ELR (cell line): Measurements from ENCODE around the gene RPS2.
A peak's percentile ranks its signal among the peaks of the same experiment; 100 is the strongest.

Experiments used
- DNase-seq: peaks from one replicate; pipeline ENCODE4 v3.0.0-alpha.2; 2015; ENCODE audit warnings: low read depth

RPS2 gene

DNA sequence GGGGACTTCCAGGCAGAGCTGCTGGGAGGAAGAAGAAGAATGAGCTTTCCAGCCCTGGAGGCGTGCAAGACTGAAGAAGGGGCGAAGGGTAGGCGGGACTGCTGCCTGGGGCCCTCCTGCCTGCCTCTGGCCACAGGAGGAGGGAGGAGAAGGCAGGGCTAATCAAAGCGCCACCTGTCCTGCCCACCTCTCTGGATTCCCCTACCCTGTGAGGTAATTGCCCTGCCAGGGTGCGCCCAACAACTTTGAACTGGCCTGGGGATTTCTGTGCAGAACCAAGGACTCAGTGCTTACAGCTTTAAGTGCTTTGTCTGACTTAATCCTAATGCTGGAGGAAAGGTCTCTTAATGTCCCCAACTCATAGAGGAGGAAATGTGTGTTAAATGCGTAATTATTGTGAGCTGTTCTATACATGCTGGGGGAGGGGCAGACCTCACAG is 16.8 kb upstream of the RPS2 start, which contains the start of gene NOXO1:
TSS of gene NOXO1 (minus strand) at position 72 of the 439 bp plus-strand sequence. CDS start 290 bp downstream, outside the sequence.
- DNase-seq: no peak

DNA sequence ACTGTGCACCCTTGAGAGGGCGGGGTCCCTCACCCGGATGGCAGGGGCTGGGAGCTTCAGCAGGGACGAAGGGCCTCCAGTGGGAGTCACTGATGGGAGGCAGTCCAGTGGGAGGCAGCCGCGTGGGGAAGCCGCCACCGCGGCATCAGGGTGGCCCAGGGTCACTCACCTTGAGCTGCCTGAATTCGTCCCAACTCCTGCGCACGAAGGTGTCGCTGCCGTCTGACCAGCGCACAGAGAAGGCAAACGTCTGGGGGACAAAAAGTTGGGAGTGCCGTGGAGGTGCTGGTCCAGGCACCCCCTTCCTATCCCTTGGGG is 16.1 kb upstream of the RPS2 start:
- no peak for DNase-seq

DNA sequence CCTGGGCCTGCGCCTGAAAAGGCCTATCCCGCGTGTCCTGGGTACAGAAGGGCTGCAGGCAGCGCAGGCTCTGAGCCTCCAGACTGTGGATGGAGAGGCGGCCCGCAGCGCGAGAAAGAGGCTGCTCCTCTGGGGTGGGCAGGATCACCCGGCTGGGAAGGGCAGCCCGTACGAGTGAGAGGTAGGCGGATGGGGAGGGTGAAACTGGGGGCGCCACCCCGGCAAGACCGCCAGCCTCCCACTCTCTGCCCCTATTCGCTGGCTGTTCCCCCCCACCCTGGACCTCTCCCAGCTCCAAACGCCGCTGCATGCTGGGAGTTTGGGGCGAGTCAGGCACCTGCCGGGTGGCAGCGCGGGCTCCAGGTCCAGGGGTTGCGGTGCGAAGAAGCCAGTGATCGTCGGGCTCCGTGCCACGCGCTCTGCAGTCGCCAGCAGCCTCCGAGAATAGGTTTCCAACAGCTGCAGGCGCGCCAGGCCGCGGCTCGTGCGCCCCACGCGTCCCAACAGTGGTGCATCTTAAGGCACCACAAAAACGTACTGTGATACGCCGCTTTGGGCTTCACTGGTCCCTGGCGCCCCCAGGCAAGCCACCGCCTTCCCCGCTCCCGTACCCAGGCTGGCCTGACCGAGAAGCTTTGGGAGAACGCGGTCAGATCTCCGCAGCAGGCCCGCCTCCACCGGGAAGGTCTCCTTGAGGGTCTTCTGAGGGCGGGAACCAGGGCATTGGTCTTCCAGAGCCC is 15.6 kb upstream of the RPS2 start:
- no peak for DNase-seq

DNA sequence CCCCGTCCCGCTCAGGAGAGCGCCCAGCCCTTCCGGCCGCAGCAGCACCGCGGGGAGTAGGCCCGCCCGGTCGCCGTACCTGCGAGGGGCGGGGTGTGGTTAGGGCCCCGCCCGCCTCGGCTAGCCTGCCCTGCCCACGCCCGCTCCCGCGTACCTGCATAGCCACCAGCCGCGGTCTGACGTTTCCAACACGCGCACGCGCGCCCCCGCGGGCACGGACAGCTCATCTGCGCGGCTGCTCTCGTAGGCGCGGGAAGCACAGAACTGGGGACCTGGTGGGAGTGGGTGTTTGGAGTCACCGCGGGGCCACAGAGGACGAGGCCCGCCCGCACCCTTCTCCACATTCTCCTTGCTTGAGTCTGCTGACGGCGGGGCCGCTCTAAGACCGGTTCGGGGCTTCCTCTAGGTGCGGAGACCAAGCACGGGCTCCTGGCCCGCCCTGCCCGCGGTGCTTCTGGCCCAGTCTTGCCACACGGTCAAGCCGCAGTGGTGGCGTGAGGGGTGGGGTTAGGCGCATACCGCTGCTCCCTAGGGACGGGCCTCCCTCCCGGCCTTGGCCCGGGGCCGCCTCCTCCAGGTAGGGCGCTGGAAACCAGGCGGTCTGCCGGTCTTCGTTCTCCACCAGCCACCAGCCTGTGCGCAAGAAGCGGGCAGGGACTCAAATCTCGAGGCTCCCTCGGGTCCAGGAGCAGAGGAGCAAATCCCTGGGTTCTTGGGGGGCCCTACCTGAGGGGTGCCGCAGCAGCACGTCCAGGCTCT is 14.8 kb upstream of the RPS2 start:
- no peak for DNase-seq

DNA sequence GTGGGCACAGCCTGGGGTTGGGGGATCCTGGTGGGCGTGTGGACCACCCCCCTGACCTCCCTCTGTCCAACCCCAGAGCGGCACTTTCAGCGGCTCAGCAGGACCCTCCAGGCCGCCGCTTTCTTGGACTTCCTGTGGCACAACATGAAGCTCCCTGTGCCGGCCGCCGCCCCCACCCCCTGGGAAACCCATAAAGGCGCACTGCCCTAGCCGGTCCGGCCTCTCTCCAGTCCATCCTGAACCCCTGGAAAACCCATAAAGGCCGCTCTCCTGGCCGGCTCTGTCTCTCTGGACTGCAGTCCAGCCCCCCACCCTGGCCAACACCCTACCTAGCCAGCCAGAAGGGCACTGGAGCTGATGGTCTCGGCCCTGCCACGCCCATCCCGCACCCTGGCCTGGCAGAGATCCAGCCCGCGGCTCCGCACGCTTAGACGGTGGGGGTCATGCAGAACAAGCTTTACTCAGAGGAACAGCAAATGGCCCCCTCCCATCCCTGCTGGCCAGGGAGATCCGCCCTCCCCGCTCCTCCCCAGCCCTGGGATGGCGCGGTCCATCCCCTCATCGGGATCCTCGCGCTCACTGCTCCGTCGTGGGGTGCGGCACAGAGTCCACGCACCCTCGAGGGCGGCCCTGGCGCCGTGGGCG is 14.0 kb upstream of the RPS2 start:
- no peak for DNase-seq

DNA sequence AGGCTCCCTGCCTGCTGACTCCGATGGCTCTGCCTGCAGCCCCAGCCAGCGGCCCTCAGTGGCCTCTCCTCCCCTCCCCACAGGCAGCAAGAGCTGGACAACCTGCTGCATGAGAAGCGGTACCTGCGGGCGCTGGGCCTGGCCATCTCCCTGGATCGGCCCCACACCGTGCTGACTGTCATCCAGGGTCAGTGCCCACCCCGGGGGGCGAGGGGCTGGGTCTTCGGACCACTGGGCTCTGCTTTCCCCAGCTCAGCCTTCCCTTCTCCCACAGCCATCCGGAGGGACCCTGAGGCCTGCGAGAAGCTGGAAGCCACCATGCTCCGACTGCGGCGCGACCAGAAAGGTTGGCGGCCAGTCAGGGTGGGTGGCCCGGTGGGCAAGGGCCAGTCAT is 13.2 kb upstream of the RPS2 start:
- DNase-seq: no peak

DNA sequence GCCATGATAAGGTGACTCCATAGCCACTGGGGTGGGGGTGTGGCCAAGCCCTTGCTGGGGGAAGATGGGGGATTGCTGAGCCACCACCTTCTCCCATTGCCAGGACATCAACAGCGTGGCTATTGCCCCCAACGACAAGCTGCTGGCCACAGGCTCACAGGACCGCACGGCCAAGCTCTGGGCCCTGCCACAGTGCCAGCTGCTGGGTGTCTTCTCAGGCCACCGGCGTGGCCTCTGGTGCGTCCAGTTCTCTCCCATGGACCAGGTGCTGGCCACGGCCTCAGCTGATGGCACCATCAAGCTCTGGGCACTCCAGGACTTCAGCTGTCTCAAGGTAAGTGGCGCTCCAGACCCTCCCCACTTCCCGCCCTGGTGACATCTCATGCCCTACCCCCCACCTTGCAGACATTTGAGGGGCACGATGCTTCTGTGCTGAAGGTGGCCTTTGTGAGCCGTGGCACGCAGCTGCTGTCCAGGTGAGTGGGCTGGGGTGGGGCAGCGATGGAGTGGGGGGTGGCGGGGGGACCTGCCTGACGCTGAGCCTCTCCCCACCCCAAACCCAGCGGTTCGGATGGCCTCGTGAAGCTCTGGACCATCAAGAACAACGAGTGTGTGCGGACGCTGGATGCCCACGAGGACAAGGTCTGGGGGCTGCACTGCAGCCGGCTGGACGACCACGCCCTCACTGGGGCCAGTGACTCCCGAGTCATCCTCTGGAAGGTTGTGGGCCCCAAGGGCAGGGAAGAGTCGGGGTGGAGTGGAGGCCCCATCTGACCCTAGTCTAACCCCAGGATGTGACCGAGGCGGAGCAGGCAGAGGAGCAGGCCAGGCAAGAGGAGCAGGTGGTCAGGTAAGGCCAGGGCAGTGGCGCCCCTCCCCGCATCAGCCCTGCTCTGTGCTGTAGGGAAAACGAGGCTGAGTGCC is 12.6 kb upstream of the RPS2 start:
- no peak for DNase-seq

DNA sequence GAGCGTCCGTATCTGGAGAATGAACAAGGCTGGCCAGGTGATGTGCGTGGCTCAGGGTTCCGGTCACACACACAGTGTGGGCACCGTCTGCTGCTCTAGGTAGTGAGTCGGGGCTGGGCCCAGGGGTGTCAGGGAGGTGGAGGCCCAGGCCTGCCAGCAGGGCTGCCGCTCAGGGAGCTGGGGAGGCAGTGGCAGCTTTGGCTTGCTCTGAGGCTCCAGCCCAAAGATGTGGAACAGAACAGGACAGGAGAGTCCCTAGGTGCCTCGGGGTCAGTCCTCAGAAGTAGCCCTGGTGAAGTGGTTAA is 11.5 kb upstream of the RPS2 start:
- DNase-seq: no peak

DNA sequence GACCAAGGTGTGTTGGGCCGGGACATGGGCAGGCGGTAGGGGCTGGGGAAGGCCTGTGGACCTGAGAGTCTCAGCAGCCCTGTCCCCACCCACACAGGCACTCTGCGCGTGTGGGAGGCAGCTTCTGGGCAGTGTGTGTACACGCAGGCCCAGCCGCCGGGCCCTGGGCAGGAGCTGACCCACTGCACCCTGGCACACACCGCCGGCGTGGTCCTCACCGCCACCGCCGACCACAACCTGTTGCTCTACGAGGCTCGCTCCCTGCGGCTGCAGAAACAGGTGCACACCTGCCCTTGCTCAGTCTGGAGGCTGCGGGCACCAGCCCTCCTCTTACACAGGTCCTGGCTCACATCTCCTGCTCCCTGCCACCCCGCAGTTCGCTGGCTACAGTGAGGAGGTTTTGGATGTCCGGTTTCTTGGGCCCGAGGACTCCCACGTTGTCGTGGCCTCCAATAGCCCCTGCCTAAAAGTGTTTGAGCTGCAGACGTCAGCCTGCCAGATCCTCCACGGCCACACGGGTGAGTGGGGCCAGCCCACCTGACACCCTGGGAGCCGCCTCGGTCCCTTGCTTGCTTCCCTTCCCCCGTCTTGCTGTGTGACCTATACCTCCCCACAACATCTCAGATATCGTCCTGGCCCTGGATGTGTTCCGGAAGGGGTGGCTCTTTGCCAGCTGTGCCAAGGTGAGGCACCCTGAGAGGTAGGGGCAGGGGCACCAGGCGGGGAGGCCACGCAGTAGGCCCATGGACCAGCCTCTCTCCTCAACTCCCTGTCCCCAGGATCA is 11.0 kb upstream of the RPS2 start:
- DNase-seq: no peak

DNA sequence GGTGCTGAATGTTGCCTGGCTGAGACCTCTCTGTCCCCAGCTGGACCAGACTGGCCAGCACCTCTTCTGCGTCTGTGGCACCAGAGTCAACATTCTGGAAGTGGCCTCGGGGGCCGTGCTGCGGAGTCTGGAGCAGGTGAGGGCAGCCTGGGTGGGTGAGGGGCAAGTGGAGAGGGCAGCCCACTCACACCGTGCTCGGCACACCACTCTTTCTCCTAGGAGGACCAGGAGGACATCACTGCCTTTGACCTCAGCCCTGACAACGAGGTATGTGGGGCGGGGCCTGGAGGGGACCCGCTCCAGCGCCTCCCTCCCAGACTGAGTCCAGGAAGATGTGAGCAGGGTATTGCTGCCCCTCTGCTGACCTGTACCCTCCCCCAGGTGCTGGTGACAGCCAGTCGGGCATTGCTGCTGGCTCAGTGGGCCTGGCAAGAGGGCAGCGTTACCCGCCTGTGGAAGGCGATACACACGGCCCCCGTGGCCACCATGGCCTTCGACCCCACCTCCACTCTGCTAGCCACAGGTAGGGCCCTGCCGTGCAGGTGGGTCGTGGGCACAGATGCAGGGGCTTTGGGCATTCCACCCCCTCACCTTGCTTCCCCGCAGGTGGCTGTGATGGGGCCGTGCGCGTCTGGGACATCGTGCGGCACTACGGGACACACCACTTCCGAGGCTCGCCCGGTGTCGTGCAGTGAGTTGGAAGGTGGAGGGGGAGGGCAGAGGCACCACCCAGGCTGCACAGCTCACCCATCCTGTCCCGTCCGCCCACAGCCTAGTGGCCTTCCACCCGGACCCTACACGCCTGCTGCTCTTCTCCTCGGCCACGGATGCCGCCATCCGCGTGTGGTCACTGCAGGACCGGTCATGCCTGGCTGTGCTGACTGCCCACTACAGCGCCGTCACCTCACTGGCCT is 9.8 kb upstream of the RPS2 start:
- DNase-seq: no peak

DNA sequence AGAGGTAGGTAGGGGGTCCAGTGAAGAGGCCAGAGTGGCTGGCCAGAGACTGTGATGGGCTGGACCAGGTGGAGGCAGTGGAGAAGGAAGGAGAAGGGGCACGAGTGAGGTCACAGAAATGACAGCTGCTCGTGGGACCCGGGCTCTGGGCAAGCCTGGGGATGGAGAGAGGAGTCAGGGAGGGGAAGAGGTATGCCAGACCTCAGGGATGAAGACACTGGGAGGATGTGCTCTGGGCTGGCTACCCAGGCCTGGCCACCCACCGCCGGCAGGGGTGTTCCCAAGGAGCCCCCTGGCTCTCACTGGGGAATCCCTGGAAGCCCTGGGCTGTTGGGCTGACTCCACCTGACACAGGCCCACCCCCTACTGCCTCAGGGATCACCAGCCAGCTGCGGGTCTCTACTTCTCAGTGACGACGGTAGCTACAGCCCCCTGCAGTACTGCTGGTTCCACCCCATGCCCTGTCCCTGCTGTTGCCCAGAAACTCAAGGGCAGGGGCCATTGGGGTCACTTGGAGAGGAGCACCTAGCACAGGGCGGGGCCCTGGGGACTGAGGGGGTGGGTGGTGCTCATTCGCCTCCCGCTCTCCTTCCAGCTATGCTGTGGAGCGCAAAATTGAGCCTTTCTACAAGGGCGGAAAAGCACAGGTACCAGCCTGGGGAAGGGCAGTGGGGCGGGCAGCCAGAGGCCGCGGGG is 9.0 kb upstream of the RPS2 start:
- DNase-seq: no peak

DNA sequence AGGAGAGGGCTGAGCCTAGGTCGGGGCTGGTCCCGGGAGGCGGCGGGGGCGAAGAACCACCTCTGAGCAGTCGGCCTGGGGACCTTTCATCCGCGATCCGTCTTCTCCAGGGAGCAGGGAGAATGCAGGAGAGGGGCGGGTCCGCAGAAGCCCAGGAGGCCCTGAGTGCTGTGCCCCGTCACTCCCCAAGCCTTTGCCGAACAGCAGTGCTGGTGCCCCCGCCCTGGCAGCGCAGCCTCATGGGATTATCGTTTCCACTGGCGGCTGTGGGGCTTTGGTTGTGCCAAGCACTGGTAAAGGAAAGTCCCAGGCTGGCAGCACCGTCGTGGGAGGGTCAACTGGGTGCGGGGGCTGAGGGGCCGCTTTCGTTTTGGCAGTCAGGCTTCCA is 7.9 kb upstream of the RPS2 start:
- peak; percentile 55 for DNase-seq

DNA sequence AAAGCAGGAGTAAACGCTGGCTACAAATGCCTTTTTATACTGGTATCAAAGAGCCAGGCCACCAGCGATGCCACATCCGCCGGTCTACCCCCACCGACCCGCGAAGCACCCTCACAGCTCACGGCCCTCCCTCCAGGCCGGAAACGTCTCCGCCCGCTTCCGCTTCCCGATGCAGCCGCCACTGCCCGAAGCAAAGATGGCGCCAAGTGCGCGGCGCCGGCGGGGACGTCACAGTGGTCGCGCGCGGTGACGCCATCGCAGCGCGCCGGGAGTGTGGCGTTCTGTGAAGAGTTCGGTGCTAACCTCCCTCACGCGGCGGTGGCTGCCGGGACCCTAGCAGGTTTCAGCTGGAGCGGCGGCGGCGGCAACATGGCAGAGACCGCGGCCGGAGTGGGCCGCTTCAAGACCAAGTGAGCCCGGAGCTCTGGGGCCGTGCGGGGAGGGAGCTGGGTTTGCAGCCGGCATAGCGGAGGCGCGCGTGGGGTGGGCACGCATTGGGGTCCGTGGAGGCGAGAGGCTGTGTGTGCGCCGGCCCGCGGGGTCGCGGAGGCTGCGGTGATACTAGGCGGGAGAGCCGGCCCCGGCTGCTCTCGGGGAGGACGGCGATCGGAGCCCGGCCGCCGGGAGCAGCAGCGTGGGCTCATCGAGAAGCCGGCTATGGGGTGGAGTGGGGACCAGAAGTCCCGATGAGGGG is 7.3 kb upstream of the RPS2 start, which contains the start of gene TBL3:
TSS of gene TBL3 (plus strand) at position 258 of the 694 bp plus-strand sequence. CDS start at position 370, 112 bp downstream.
- DNase-seq: peak; percentile 95

DNA sequence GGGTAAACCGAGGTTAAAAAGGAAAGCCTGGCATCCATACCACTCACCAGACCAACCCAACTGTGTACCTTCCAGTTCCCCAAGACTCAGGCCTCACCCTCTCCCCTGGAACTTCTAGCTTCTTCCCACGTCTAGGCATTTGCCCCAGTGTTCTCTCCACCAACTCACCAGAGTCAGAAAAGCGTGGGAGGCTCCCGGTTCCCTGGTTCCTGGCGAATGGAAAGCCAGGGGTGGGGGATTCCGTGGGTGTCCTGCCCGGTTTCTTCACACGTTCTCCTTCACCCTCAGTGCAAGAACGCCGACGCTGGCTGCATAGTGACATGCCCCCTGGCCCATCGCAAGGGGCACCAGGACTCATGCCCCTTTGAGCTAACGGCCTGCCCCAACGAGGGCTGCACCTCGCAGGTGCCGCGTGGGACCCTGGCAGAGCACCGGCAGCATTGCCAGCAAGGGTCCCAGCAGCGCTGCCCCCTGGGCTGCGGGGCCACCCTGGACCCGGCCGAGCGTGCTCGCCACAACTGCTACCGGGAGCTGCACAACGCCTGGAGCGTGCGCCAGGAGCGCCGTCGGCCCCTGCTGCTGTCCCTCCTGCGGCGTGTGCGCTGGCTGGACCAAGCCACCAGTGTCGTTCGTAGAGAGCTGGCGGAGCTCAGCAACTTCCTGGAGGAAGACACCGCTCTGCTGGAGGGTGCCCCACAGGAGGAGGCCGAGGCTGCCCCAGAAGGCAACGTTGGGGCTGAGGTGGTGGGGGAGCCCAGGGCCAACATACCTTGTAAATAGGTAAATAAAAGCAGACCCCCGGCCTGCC is 3.7 kb upstream of the RPS2 start:
- no peak for DNase-seq

DNA sequence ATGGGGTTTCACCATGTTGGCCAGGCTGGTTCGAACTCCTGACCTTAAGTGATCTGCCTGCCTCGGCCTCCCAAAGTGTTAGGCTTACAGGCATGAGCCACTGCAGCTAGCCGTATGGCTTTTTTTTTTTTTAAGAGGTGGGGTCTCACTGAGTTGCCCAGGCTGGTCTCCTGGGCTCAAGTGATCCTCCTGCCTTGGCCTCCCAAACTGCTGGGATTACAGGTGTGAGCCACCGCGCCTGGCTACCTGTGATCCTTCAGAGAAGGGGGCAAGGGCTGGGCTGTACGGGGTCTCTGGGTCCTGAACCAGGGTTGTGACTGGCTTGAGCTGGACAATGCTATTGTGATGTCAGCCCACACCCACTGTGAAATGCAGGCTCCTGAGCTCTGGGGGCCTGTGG is 1.8 kb upstream of the RPS2 start, which contains the start of gene RNF151:
TSS of gene RNF151 (plus strand) at position 397 of the 400 bp plus-strand sequence. CDS start 26 bp downstream, outside the sequence.
- DNase-seq: no peak

DNA sequence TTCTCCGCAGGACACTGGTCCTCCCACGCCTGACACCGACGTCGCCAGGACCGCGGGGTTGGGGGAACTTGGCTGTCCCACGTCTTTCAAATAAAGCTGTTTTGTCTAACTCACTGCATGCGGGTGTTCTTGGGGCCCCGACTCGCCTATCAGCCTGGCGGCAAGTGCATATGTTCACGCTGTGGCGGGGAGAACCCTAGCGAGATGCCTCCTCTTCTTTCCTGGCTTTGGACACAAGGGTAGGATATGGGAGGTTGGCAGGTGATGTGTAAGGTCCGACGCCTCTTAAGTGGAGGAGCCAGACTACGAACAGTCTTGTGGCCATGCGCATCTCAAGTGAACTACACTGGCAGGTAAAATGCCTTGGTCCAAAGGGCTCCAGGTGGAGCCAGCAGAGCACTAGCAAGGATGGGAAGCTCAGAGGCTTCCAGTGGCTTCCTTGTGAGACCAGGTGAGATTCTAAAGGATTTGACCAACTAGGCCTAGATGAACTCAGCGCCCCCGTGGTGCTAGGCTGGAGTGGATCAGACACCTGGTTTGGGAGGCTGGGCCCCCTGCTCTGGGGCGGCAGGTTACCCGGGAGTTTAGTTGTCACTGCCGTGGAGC is 873 bp upstream of the RPS2 start:
- DNase-seq: no peak

DNA sequence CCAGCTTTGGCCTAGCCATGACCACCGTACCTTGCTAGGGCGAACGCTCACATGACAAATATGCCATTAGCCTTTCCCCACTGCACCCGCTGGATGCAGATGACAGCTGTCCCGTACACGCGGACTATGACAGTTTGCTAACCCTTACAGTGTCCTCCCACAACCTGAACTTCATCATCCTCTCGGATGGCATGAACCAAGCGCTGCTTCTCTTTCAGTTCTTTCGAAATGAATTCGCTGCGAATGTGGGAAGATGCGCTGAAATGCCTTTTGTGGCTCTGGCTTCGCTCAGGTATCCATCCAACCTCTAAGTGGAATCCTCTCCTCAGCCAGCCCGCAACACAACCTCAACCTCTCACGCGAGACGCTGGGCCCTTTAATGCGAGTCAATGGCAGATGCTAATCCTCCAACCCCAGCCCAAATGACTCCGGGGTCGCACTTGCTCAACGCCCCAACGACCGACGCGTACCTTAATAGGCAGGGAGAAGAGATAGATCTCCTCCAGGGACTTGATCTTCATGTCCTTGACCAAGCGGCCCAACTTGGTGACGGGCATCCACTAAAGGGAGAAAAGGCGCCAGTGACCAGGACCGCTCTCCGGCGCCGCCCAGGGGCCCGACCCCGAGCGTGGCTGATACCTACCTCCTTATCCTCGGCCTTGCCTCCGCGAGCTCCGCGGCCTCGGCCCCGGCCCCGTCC is 670 bp downstream of the RPS2 start:
- DNase-seq: peak; percentile 39
